GM18502 (cell line): ENCODE data around the gene RCOR1.
"Not testable (repeated sequence)": the region's sequence is repeated elsewhere in the genome, so short reads cannot be mapped to it uniquely, and the experiment has no call there.

Source experiments
- ATAC-seq: cut with Tn5 transposase; IDR thresholded peaks from one replicate; pipeline ENCODE4 v1.9.1; 2021; ENCODE audit warnings: mild to moderate bottlenecking; ENCODE audit not compliant: unreplicated experiment, poor library complexity

RCOR1 gene

DNA sequence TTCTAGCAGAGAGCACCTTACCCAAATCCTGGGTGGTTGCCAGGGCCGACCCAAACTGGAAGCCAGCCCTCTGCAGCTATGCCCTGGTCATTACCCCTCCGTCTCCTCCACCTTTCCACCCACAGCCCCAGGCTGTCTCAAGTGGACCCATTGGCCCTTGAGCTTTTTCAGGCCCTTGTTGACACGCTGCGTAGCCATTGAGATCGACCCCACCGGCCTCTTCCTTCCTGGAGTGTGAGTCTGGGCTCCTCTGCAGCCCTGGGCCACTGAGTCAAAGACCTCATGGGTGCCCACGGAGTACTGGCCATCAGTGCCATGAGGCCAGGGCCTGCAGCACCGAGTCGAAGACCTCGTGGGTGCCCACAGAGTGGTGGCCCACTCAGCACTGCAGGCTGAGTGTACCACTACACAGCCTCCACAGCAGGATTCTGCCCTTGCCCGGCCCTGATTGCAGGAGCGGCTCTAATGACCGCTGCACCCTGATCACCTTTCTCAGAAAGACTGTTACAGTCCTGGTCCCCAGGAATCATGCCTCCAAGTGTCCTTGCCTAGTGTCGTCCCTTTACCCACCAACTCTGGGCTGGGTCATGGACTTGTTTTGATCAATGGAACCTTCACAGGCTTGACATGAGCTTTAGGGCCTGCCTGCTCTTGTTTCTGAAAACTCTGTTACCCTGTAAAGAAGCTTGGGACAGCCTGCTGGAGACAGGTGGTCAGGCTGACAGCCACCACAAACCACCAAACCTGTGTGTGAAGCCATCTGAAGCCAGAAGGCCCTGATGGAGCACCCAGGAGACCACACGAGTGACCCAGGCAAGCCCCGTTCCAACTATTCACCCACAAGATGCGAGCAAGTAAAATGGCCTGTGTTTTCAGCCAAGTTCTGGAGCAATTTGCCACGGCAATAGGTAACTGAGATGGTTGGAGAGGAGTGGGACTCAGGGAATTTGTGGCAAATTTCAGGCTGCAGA is 145.2 kb downstream of the RCOR1 start:
- no peak for ATAC-seq

DNA sequence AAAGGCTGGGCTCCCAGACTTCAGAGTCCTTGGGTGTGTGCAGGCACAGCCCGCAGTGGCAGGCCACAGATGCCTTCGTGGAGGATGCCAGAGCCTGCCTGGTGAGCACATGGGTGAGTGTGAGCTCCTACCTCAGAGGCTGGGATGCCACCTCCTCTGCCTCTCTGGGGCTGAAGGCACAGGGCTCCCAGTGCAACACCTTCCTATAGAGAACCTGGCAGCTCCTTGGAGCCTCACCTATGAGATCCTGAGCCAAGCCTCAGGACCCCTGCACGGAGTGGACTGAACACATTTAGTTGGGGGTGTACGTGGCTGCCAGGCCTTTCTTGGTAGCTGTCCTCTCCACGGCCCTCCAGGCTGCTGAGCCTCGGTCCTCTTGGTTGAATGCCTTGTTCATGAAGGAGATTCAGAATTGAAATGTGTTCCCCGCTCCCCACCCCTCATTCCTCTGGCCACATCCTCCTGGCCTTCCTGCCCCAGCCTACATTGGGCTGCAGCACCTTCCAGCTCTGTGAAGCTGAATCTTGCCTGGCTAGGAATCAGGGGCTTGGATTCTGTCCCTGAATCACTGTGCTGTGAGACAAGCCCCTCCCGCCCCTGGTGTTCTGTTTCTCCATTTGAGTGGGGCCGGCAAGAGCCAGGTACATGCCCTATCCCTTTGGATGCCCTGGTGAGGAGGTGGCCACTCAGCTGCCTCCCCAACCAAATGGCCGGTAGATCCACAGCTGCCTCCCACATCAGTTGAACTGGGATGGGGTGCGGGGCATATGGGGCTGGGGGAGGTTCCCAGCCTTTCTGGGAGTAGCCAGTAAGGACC is 146.1 kb downstream of the RCOR1 start:
- no peak for ATAC-seq

DNA sequence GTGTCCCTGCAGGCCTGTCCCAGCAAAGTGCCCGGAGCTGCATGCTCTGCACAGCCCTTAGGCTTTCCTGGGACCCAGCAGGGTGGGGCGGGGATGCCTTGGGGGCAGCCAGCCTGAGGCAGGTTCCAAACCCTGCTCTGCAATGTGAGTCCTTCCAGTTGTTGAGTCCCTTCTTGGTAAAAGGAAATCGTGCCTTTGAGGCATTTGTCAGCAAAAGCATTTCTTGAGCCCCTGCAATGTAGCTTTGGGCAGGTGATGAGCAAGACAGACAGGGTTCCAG is 146.7 kb downstream of the RCOR1 start:
- no peak for ATAC-seq

DNA sequence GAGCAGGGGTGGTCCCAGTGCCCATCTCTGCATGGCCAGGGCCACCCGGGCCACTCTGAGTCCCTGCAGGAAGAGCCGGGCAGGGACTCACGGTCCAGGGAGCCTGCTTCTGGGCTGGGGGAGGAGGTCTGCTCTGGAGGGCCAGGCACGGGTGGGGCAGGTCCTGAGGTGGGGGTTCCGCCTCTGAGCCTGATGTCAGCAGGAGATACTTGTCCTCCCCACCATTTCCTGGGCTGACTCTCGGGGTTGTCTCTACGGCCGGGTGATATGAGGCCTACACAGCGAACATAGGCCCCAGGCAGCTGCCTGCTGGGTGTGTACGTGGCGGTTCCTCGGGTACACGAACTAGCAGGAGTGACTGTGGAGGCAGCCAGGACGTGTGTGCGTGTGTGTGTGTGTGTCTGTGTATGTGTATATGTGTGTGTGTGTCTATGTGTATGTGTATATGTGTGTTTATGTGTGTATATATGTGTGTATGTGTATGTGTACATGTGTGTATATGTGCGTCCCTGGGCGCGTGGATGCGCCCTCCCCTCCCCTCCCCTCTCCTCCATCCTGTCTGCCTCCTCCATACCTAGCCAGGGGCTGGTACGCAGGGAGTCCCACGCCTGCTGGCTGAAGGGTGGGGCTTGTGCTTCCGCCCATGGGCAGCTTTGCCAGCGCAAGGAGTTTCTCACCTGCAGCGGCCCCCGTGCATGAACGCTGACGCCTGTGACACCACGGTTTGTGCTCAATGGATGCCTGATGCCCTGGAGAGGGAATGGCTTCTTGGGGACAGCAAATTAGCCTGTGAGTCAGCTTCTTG is 154.4 kb downstream of the RCOR1 start:
- ATAC-seq, result no peak

DNA sequence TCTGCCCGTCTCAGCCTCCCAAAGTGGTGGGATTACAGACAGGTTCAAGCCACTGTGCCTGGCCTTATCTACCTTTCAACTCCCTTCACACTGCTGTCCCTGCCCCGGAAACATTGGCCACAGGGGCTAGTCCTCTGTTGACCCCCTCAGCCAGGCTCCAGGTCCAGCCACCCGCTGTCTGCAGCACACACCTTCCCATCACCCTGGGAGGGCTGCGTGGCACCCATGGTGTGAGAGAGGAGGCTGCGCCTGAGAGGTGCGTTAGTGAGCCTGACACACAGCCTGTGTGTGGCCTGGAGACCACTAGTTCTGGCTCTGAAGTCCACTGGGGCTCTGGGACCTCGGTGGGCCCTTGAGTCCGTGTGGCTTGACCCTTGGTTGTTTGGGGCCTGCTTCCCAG is 156.4 kb downstream of the RCOR1 start:
- ATAC-seq, result no peak

DNA sequence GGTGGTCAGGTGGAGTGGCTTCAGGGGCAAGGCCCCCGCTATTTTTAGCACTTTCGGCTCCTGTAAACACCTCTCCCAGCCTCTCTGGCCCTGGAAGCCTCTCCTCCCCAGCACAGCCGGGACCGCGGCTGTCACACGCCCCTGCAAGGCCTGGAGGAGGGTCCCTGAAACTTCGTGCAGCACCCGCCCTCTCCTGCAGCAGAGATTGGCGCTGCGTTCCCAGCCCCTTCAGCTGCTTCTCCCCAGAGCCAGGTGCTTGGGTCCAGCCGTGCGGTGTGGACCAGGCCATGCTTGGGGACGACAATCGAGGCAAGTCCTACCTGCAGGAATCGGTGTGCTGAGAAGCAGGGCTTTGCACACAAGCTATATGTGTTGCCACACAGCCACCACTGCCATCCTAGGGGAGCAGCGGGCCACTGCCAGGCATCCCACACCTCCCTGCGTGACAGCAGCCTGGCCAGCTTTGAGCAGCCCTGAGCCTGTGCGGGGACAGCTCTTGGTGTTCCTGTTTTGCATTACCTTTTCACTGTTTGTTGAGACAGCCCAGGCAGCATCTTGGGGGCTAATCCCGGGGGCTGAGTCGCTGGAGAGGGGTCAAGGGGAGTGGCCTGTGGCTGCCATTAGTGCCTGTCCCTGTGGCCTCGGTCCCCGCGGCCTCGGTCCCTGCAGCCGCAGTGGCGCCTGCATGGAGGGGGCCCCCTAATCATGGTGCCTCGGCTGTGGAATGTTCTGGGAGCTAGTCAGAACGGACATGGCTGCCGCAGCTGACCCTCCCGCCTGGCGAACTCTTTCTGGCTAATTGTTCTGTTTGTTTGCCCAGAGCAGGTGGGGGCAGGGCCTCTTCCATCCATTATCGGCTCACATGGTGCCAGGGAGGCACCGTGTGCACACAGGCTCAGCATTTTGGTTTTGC is 157.2 kb downstream of the RCOR1 start:
- ATAC-seq, result no peak

DNA sequence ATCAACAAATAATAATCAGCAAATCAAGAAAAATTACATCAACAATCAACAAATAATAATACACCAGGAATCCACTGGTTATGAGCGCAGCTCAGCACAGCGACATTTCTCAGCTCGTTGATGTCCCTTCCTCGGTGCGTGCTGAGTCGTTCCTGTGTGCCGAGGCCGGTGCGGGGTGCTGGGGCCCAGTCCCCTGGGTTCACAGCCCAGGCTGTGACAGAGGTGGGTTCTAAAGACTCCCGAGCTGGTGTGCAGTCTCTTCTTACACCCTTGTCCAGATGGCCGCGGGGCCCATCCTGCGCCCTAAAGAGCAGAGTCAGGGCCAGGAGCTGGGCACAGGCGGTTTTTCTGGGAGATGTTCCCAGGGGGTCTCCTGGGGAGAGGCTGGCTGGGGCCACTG is 157.9 kb downstream of the RCOR1 start:
- ATAC-seq, result no peak

DNA sequence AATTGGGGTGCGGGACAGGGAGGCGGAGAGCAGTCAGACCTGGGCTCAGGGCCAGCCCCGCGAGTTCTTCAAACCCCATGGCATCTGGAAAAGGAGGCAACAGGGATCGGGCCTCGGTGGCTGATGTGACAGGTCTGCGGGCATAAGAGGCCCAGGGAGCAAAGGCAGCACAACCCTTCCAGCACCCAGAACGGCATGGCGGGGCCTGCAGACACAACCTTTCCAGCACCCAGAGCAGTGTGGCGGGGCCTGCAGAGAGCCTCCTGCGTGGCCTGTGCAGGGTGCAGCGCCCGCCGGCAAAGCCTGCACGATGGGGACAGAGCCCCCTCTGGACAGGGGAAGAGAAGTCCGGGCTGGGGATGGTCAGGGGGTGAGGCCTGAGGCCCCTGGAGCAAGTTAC is 158.6 kb downstream of the RCOR1 start:
- ATAC-seq, result no peak

DNA sequence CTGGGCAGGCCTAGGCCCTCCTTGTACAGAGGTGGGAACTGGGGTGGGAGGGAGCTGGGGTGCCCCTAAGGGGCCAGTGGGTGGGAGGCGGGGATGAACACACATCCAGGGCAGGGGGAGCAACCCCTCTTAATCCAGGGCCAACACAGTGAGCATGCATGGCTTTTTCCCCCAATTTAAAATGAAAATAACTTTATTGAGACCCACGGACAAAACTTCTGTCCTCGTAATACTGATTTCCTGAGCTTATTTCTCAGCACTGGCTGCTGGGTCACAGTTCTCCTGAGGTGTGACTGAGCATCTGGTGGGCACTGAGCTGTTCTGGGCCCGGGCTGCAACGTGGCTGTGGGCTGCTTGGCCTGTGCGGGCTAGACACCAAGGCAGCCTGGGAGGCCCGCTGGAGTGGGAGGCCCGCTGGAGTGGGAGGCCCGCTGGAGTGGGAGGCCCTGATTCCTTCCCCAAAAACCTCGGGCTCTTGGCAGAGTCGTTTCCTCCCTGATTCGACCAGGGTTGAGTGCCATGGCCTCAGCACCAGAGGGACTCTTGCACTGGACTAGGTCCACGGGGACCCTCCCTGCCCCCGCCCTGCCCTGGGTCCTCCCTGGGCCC is 159.9 kb downstream of the RCOR1 start:
- no peak for ATAC-seq

DNA sequence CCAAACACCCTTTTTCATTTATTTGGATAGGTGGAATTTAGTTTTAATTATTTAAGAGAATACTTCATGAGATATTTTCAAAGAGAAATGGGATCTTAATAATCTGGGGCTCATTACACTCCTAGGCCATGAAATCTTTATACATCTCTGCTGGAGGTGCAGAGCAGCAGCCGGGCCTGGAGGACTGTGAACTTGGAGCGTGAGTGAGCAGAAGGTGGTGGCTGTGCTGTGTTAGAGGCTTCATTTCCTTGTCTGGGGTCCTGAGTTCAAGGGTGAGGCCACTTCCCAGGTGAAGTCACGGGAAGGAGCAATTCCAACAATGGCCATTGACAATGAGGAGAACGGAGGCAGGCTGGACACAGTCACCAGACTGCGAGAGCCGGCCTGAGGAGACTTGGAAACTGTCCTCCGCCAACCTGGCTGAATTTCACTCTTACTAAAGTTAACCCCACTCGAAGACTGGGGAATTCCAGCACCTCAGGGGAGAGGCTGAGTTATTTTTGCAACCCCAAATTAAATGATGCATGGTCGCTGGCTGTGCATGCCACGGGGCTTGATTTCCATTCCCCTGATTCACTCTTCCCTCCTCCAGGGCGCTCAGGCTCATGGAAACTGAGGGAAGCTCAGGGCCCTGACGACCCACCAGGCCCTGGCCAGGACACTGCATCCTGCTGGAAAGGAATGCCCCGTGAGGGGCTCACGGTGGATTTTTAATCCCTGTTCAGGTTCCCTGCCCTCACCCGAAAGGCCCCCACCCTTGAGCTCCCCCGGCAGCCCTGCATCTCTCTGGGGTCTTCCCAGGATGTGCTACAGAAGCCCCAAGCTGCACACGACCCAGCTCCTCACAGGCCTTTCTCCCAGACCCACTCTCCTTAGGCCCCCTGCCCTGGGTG is 162.2 kb downstream of the RCOR1 start:
- ATAC-seq, result no peak

DNA sequence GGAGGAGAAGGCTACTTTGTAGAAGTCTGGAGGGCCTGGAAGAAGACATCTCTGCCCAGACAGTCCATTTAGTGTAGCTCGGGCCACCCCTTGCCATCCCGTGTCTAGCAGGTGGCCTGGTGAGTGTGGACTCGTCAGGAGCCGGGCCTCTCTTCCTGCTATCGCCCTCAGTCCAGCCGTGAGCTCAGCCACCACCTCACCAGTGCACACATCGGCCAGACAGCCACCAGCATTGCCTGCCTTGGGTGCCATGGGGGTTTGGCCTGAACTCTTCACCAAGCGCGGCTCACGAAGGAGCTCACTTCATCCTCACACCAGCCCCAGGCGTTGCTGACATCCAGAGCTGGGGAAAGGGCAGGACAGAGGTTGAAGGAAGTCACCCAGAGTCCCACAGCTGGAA is 165.2 kb downstream of the RCOR1 start:
- no peak for ATAC-seq

DNA sequence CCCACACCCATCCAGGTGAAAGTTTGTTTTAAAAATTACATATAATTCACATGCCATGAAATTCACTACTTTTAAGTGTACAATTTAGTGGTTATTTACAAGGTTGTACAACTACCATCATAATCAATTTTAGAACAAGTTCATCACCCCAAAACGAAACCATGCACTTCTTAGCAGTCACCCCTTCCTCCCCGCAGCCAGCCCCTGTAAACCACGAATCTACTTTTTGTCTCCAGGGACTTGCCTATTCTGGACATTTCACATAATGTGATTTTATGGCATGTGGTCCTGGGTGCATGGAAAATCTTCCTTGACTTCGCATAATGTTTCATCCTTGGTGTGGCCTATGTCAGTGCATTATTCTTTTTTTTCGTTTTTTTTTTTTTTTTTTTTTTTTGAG is 165.6 kb downstream of the RCOR1 start:
- ATAC-seq, result no peak

DNA sequence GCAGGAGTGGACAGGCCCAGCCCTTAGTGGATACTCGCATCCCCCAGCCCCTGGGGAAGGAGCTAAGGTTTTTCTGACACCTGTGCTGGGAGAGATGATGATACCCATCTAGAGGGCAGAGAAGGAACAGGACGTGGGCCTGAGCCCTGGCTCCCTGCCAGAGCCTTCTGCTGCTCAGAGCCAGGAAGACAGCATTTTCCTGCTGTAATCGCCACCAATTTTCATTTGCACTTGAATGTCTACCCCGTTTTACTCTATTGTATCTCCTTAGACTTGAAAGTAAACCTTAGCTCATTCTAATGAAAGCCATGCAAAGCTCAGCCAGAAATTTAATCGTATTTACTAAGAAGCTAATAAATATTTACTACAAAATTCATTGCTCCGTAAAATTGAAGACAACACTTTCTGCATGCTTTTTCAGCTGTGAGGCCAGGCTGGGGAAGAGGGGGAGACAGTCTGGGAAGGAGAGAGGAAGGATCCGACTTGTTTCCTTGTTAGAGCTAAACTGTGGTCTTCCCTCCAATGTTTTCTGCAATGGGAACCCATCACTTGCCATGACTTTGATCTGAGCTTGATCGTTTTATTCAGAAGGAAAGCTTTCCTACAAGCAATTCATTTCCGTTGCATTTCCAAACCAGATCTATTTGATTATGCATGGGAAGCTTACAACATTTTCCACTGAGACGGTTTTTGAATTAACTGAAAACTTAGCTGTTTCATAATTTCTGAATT is 167.2 kb downstream of the RCOR1 start:
- no peak for ATAC-seq

DNA sequence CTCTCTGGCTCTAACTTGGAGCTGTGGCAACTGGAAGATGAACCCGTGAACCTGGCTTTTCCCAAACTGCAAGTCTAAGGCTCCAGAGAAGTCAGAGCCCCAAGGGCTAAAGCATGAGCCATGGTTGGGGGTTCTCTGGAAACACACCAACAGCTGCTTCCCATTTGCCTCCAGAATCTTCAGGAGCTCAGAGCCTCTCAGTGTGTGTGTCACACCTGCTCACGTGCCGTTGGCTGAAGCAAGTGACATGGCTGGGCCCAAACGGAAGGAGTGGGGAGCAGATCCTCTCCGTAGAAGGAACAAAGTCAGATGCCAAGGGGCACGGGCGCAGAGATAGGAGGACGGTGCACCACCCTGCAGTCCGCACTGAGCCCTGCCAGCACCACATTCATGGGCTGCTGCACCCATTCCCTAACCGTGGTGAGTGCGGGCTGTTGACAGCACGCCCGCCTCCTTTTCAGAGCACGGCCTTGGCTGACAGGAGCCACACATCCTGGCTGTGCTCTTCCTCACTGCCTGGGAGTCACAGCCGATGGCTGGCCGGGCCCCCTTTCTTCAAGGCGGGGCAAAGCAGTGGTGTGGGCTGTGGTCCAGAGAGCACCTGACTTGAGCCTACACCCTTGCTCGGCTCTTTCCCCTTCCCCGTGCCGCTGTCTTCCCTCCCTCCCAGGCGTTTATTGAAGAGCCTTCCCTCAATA is 168.2 kb downstream of the RCOR1 start:
- no peak for ATAC-seq

DNA sequence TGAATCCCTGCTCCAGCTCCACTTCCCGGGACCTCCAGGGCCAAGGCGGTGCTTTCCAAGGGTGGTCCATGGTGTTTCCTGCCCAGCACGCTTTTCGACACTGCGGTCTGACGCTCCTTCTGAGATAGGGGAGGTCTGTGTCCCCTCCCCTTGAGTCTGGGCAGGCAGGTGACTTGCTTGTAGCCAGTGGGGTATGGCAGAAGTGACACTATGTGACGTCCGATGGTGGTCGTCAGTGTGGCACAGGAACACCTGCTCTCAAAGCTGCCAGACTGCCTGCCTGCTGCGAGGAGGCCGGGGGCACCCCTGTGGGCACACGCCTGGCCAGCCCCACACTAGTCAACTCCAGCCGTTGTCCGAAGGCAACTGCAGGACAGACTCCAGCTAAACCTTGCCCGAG is 168.8 kb downstream of the RCOR1 start:
- ATAC-seq, result no peak

DNA sequence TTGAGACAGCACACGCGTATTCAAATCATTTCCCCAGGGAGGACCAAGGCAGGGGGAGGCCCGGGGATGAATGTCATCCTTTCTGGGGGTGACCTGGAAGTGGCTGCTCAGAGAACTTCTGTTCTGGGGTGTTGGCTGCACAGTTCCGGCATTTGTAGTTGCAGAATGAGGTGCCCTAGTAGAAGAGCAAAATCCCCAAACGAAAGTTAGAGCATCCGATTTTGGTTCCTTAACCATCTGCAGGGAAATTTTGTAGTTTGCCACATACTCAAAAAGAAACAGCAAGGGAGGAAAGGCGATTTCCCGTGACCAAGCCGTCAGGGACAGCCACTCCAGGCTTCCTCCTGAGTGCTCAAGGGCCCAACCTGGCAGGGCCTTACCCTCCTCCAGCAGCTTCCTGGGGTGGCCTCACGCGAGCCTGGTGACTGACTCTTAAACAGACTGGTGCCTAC is 171.8 kb downstream of the RCOR1 start:
- peak; percentile 75 for ATAC-seq

DNA sequence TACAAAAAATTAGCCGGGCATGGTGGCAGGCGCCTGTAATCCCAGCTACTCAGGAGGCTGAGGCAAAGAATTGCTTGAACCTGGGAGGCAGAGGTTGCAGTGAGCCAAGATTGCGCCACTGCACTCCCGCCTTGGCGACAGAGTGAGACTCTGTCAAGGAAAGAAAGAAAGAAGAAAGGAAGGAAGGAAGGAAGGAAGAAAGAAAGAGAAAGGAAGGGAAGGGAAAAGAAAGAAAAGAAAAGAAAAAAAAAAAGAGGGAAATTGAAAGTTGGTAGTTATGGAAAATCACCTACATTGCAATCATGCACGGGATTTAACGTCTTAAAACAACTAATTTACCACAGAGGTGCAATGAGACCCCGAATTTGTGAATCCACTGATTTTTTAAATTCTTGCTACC is 173.3 kb downstream of the RCOR1 start:
- not testable (repeated sequence) for ATAC-seq
